ENCODE measurements around the gene HTD2.

DNA sequence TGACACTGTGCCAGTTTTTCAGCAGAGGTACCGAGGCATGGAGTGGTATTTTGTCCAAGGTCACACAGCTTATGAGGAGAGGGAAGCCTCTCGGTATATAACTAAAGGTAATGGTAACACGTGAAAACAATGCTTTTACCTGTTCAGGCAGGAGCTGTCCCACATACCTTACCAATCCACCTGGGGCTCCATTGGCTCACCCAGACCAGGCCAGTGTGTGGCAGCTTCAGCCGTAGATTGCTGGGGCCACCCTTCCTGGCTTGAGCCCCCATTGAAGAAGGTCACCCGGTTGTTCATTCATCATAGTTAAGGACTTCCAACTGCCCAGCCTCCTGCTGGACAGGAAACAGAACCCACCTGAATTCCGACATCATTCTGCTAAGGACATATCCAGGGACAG lies 9.5 kb upstream of the HTD2 start:
- no peak for TF ChIP-seq MAFK (IDR thresholded peaks at IDR 0.05; ENCODE audit: low read depth, low read length)
- TF ChIP-seq POLR2A (IDR thresholded peaks at IDR 0.05; ENCODE audit: low read depth, low read length): no peak
- TF ChIP-seq, protein P1, sequence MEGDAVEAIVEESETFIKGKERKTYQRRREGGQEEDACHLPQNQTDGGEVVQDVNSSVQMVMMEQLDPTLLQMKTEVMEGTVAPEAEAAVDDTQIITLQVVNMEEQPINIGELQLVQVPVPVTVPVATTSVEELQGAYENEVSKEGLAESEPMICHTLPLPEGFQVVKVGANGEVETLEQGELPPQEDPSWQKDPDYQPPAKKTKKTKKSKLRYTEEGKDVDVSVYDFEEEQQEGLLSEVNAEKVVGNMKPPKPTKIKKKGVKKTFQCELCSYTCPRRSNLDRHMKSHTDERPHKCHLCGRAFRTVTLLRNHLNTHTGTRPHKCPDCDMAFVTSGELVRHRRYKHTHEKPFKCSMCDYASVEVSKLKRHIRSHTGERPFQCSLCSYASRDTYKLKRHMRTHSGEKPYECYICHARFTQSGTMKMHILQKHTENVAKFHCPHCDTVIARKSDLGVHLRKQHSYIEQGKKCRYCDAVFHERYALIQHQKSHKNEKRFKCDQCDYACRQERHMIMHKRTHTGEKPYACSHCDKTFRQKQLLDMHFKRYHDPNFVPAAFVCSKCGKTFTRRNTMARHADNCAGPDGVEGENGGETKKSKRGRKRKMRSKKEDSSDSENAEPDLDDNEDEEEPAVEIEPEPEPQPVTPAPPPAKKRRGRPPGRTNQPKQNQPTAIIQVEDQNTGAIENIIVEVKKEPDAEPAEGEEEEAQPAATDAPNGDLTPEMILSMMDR (conservative IDR thresholded peaks at IDR 0.05; ENCODE audit: low read depth, low read length): no peak
- TF ChIP-seq CEBPB (IDR thresholded peaks at IDR 0.05; ENCODE audit: low read depth, low read length): no peak
- TF ChIP-seq MXI1 (IDR thresholded peaks at IDR 0.05; ENCODE audit: borderline replicate concordance, low read depth, low read length): no peak
- no peak for TF ChIP-seq FOS (IDR thresholded peaks at IDR 0.05; ENCODE audit: low read depth, low read length)
- no peak for TF ChIP-seq RFX5 (IDR thresholded peaks at IDR 0.05; ENCODE audit: low read depth, low read length)
- TF ChIP-seq MAZ (IDR thresholded peaks at IDR 0.05; ENCODE audit: borderline replicate concordance, low read depth, low read length): no peak
- TF ChIP-seq RAD21 (IDR thresholded peaks at IDR 0.05; ENCODE audit: low read length): no peak
- TF ChIP-seq SMC3 (IDR thresholded peaks at IDR 0.05; ENCODE audit: low read depth, low read length): no peak
- TF ChIP-seq, protein P2, sequence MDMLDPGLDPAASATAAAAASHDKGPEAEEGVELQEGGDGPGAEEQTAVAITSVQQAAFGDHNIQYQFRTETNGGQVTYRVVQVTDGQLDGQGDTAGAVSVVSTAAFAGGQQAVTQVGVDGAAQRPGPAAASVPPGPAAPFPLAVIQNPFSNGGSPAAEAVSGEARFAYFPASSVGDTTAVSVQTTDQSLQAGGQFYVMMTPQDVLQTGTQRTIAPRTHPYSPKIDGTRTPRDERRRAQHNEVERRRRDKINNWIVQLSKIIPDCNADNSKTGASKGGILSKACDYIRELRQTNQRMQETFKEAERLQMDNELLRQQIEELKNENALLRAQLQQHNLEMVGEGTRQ (IDR thresholded peaks at IDR 0.05; ENCODE audit: low read depth, low read length): no peak

Data from IMR-90 (cell line).